Rectal smooth muscle tissue (tissue), 1 donor: ENCODE measurements around the gene CAVIN2.

Experiments used
- H3K27ac ChIP-seq: one replicate; pipeline ENCODE4 v1.7.0; 2013; ENCODE audit warnings: low read depth, low read length, inconsistent platforms
- H3K27me3 ChIP-seq: one replicate; pipeline ENCODE4 v1.7.0; 2013; ENCODE audit warnings: low read length; ENCODE audit not compliant: control insufficient read depth, insufficient read depth
- H3K36me3 ChIP-seq: one replicate; pipeline ENCODE4 v1.7.0; 2013; ENCODE audit warnings: low read length; ENCODE audit not compliant: control insufficient read depth, insufficient read depth
- H3K4me1 ChIP-seq: one replicate; pipeline ENCODE4 v1.7.0; 2013; ENCODE audit warnings: low read length; ENCODE audit not compliant: control insufficient read depth, insufficient read depth
- H3K4me3 ChIP-seq: one replicate; pipeline ENCODE4 v1.7.0; 2013; ENCODE audit warnings: low read length
- H3K9ac ChIP-seq: one replicate; pipeline ENCODE4 v1.7.0; 2013; ENCODE audit warnings: low read length

Gene CAVIN2

GRCh38 chr2:191878548-191879279 is 31.8 kb upstream of the CAVIN2 start:
- Histone ChIP-seq H3K4me1 (peaks cover 18% of the 10 kb centered on the region), H3K36me3 (no peaks in the 10 kb centered on the region), H3K27me3 (no peaks in the 10 kb centered on the region), H3K9ac (no peak overlapping the region), H3K4me3 (no peak overlapping the region), H3K27ac (peak overlapping the region; percentile 67)

- Histone ChIP-seq H3K4me3 (no peak overlapping the region), H3K4me1 (peaks cover 18% of the 10 kb centered on the region), H3K27ac (peak overlapping the region; percentile 67), H3K27me3 (no peaks in the 10 kb centered on the region), H3K36me3 (no peaks in the 10 kb centered on the region), H3K9ac (no peak overlapping the region)
Observed at GRCh38 chr2:191877875-191878274, 31.0 kb upstream of the CAVIN2 start.

GRCh38 chr2:191875859-191876258 is 29.0 kb upstream of the CAVIN2 start:
- no peak overlapping the region for H3K4me3 ChIP-seq
- H3K27me3 ChIP-seq, result no peaks in the 10 kb centered on the region
- H3K9ac ChIP-seq, result no peak overlapping the region
- H3K36me3 ChIP-seq, result no peaks in the 10 kb centered on the region
- H3K4me1 ChIP-seq, result peaks cover 18% of the 10 kb centered on the region
- H3K27ac ChIP-seq, result peak overlapping the region; percentile 55

- no peak overlapping the region for H3K4me3 ChIP-seq
- no peaks in the 10 kb centered on the region for H3K36me3 ChIP-seq
- peaks cover 25% of the 10 kb centered on the region for H3K4me1 ChIP-seq
- no peaks in the 10 kb centered on the region for H3K27me3 ChIP-seq
- no peak overlapping the region for H3K27ac ChIP-seq
- H3K9ac ChIP-seq, result no peak overlapping the region
Observed at GRCh38 chr2:191870744-191871143, 23.9 kb upstream of the CAVIN2 start.

GRCh38 chr2:191869781-191870180 is 22.9 kb upstream of the CAVIN2 start:
- Histone ChIP-seq H3K4me3 (no peak overlapping the region), H3K27ac (peak overlapping the region; percentile 9), H3K36me3 (no peaks in the 10 kb centered on the region), H3K27me3 (no peaks in the 10 kb centered on the region), H3K4me1 (peaks cover 24% of the 10 kb centered on the region), H3K9ac (no peak overlapping the region)

GRCh38 chr2:191869178-191869577 is 22.3 kb upstream of the CAVIN2 start:
- Histone ChIP-seq H3K9ac (no peak overlapping the region), H3K4me1 (peaks cover 29% of the 10 kb centered on the region), H3K36me3 (no peaks in the 10 kb centered on the region), H3K4me3 (no peak overlapping the region), H3K27me3 (no peaks in the 10 kb centered on the region), H3K27ac (no peak overlapping the region)

- Histone ChIP-seq H3K4me1 (peaks cover 39% of the 10 kb centered on the region), H3K4me3 (no peak overlapping the region), H3K36me3 (no peaks in the 10 kb centered on the region), H3K9ac (no peak overlapping the region), H3K27ac (peak overlapping the region; percentile 84), H3K27me3 (no peaks in the 10 kb centered on the region)
Observed at GRCh38 chr2:191867507-191867847, 20.6 kb upstream of the CAVIN2 start.

GRCh38 chr2:191866675-191867506 is 20.0 kb upstream of the CAVIN2 start:
- H3K4me3 ChIP-seq, result no peak overlapping the region
- H3K36me3 ChIP-seq, result no peaks in the 10 kb centered on the region
- H3K4me1 ChIP-seq, result peaks cover 39% of the 10 kb centered on the region
- no peak overlapping the region for H3K9ac ChIP-seq
- peak overlapping the region; percentile 84 for H3K27ac ChIP-seq
- no peaks in the 10 kb centered on the region for H3K27me3 ChIP-seq

GRCh38 chr2:191866195-191866594 is 19.3 kb upstream of the CAVIN2 start:
- H3K27ac ChIP-seq, result peak overlapping the region; percentile 84
- H3K36me3 ChIP-seq, result no peaks in the 10 kb centered on the region
- peaks cover 39% of the 10 kb centered on the region for H3K4me1 ChIP-seq
- H3K27me3 ChIP-seq, result no peaks in the 10 kb centered on the region
- H3K4me3 ChIP-seq, result no peak overlapping the region
- no peak overlapping the region for H3K9ac ChIP-seq

- Histone ChIP-seq H3K27ac (peak overlapping the region; percentile 62), H3K9ac (no peak overlapping the region)
Observed at GRCh38 chr2:191864628-191865374, 17.9 kb upstream of the CAVIN2 start.

GRCh38 chr2:191863988-191864387 is 17.1 kb upstream of the CAVIN2 start:
- Histone ChIP-seq H3K4me1 (peaks cover 39% of the 10 kb centered on the region), H3K27ac (peak overlapping the region; percentile 62), H3K9ac (no peak overlapping the region), H3K4me3 (no peak overlapping the region), H3K36me3 (no peaks in the 10 kb centered on the region), H3K27me3 (no peaks in the 10 kb centered on the region)

More at GRCh38 chr2:191864628-191865374, 17.9 kb upstream of the CAVIN2 start:
- Histone ChIP-seq H3K4me1 (peaks cover 39% of the 10 kb centered on the region), H3K4me3 (no peak overlapping the region), H3K36me3 (no peaks in the 10 kb centered on the region), H3K27me3 (no peaks in the 10 kb centered on the region)

GRCh38 chr2:191862156-191862775 is 15.4 kb upstream of the CAVIN2 start:
- H3K27ac ChIP-seq, result no peak overlapping the region
- H3K4me1 ChIP-seq, result peaks cover 34% of the 10 kb centered on the region
- H3K27me3 ChIP-seq, result no peaks in the 10 kb centered on the region
- no peak overlapping the region for H3K4me3 ChIP-seq
- H3K36me3 ChIP-seq, result no peaks in the 10 kb centered on the region
- H3K9ac ChIP-seq, result no peak overlapping the region
